HG03469 (cell line): Measurements from ENCODE around the gene BLOC1S5.
A peak's percentile ranks its signal among the peaks of the same experiment; 100 is the strongest.
"Not testable (repeated sequence)": the region's sequence is repeated elsewhere in the genome, so short reads cannot be mapped to it uniquely, and the experiment has no call there.

Experiments
- ATAC-seq: cut with Tn5 transposase; IDR thresholded peaks from one replicate; pipeline ENCODE4 v1.9.1; 2021; ENCODE audit warnings: mild to moderate bottlenecking, moderate library complexity, moderate number of reproducible peaks; ENCODE audit not compliant: unreplicated experiment

Gene BLOC1S5

DNA sequence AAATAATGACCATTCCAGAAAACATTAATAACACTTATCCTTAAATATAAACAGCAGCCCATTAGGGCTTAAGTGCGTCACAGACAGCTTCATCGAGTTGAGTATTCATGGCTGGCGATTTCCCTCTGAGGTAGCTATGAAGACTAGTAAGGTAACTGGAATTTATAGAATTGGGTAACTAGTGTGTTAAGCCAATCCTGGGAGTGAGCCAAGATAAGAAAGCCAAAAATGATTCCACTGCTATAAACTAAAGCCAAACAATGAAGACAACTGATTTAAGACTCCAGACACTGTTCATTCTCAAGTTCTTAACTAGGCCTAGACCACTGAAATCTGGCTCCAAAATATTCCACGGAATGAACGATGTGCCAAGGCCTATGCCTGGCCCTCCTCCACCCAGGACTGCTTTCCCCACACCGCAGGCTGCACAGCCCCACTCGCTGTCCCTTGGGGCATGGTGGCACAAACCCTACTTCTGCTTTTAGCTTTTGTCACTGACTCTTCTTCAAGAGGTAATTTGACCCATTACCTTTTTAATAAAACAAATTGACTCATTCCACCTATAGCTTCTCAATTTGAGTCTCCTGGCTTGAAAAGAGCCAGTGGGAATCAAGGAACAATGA lies 66.0 kb downstream of the BLOC1S5 start:
- ATAC-seq = no peak

GRCh38 chr6:7997286-7997685 lies 66.9 kb downstream of the BLOC1S5 start:
- ATAC-seq = no peak

DNA sequence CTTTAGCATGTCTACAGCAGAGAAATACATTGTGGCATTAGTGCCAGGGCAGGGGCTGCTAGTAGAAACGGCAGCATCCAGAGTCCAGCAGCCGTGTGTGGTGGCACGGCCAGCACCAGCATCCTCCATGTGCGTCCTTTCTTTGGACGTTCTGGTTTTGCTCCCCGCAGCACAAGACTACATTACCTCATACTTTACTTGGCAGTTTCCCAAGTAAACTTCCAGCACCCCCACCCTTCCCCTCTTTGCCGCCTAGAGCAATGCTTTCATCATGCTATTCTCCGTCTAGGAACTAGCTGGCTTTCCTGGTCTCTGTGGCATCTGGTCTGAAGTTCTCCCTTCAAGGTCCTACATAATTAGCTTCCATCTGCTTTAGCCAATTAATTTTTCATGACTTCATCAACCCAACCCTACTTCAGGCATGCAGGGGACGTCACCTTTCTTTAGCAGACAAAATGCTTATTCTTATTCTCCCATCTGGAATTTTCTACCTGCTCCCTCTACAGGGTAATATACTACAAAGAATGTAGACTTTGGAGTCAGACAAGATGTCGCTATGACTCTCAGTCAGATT lies 67.6 kb downstream of the BLOC1S5 start:
- no peak for ATAC-seq

- ATAC-seq = no peak
Observed at GRCh38 chr6:7993952-7994351, 70.2 kb downstream of the BLOC1S5 start.

- ATAC-seq = no peak
Observed at GRCh38 chr6:7993399-7993798, 70.8 kb downstream of the BLOC1S5 start.

GRCh38 chr6:7992002-7992815 lies 72.0 kb downstream of the BLOC1S5 start:
- peak; percentile 62 for ATAC-seq

DNA sequence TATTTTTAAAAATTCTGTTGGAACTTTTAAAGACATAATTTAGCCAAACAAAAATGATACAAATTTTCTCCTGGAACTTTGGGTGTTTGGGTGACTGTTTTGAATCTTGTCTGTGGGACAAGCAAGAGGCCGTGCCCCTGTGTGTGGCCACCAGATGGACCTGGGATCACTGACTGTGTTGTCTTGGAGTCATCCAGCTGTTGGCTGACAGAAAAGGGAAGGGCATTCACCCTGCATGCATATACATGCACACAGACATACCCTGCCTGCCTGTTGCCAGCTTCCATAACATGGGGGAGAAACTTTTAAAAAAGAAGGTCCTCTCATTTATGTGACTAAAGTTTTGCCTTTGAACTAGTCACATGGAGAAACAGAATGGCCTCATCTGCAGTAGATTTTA lies 72.7 kb downstream of the BLOC1S5 start:
- no peak for ATAC-seq

DNA sequence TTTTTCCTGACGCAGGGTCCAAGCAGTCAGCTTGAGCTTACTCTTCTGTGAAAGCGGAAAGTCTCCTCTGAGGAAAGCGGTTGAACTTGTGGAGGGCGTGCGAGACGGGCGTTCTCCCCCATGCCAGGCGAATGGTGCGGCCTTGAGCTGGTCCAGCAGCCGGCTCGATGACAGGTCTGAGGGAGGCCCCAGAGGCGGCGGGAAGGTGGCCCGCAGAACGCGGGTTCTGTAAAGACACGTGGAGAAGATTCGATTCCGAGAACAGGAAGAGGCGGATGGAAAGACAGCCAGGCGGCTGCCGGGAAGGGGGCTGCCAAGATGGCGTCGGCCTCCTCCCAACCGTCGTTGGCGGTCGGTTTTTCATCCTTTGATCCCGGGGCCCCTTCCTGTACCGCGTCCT lies 78.0 kb downstream of the BLOC1S5 start:
- ATAC-seq = no peak

DNA sequence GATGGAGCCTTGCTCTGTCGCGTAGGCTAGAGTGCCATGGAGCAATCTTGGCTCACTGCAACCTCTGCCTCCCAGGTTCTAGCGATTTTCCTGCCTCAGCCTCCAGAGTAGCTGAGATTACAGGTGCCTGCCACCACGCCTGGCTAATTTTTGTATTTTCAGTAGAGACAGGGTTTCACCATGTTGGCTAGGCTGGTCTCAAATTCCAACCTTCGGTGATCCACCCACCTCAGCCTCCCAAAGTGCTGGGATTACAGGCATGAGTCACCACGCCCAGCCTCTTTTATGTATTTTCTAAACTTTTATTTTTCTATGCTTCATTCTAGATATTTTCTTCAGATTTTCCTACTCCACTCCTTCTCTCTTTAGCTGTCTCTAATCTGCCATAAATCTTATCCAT lies 80.2 kb downstream of the BLOC1S5 start:
- not testable (repeated sequence) for ATAC-seq

- ATAC-seq = no peak
Observed at GRCh38 chr6:7979831-7980230, 84.4 kb downstream of the BLOC1S5 start.

DNA sequence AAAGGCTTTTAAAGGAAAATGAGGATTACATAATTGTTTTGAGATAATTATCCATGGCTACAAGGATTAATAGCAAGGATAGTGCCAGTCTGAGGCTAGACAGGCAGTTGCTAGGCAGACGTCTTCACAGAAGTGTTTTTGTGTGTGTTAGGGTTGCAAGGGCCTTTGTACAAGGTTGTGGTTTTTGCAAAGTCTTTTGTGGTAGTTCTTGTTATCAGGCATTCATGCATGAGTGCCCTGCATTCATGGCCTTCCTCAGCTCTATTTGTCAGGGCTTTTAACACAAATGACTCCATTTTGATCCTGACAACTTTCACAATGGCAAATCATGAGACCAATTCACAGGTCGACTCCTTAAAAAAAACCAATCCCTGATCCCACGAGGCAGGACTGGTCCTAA lies 85.5 kb downstream of the BLOC1S5 start:
- ATAC-seq = peak; percentile 68

- ATAC-seq = no peak
Observed at GRCh38 chr6:7976485-7977056, 87.6 kb downstream of the BLOC1S5 start.

DNA sequence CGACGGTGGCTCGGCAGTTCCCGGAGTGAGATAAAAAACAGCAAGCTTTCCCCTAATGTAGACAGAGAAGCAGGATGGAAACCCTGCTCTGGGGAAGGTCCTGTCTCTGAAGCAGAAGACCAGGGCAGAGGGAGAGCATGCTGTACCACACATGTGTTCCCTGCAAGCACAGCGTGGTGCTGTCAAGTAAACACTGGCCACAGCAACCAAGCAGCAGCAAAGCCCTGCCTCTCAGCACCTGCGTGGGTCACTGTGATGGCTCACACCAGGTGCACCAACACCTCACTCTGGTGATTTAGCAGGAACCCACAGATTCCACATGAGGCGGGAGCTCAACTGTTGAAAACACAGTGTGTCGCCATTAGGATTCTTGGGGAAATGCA lies 88.4 kb downstream of the BLOC1S5 start:
- ATAC-seq = no peak

- no peak for ATAC-seq
Observed at GRCh38 chr6:7974938-7975763, 89.0 kb downstream of the BLOC1S5 start.

GRCh38 chr6:7974565-7974937 lies 89.6 kb downstream of the BLOC1S5 start:
- no peak for ATAC-seq

GRCh38 chr6:7973584-7973983 lies 90.6 kb downstream of the BLOC1S5 start:
- no peak for ATAC-seq

DNA sequence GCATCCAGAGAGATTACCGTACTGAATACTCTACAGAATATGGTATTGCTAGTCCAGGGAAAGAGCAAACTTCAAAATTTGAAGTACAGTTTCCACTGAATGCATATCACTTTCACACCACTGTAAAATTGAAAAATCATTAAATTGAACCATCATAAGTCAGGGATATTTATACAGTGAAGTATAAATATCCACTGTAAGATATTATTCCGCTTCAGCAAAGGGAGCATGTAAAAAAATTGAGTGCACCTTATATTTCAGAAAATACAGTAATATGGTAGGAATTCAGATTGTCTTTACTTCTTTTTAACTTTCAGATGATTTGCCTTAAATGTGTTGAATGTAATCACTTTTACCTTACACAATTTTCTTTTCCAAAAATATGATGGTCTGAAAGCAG lies 92.7 kb downstream of the BLOC1S5 start:
- no peak for ATAC-seq

- no peak for ATAC-seq
Observed at GRCh38 chr6:7970616-7971015, 93.6 kb downstream of the BLOC1S5 start.
